Stimulated activated CD8-positive, alpha-beta memory T cell treated with anti-CD3 and anti-CD28 coated beads, Interleukin-15, amount 100 ng/mL, for 1 hour (primary cell): ENCODE results near the gene RRP12.

Experiments used
- DNase-seq: peaks from one replicate; pipeline ENCODE4 v3.0.0-alpha.2; 2020; ENCODE audit warnings: low read depth

Gene RRP12

GRCh38 chr10:97311111-97311626 is 90.0 kb downstream of the RRP12 start:
- DNase-seq: no peak

- DNase-seq: no peak
Measured at GRCh38 chr10:97307866-97308780, 93.0 kb downstream of the RRP12 start.

DNA sequence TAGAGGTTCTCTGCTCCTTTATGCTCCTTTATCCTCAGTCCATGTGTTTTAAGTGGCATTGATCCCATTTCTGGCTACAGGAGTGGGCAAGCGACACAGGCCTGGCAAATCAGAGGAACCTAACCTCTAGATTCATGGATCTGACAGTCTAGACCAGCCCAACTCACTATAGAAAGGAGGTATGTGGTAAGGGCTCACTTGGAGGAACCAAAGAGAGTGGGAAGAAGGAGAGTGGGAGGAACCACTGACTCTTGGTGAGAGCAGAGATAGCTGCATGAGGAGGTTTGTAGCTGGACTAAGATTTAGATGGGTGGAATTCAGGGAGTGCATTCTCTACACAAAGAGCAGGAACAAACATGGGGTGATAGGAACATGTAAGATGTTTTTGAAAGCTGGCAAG is 93.7 kb downstream of the RRP12 start:
- DNase-seq: no peak
